HL-60 (cell line): Measurements from ENCODE around the gene TRPV5.

Experiments
- DNase-seq, 2 experiments: peaks; one replicate each; pipeline ENCODE4 v3.0.0-alpha.2; 2010 to 2020; ENCODE audit warnings: low read depth in 1 of 2, low spot score in 1 of 2
- H3K27ac ChIP-seq: fragments of 250-450 bp; sonication (Bioruptor Pico); replicated peaks from 2 replicates; pipeline ENCODE4 v1.5.1; 2020; ENCODE audit warnings: mild to moderate bottlenecking, moderate library complexity
- H3K27me3 ChIP-seq: fragments of 250-450 bp; sonication (Bioruptor Pico); 2 replicates; pipeline ENCODE4 v1.5.1; 2021; ENCODE audit warnings: mild to moderate bottlenecking, moderate library complexity; ENCODE audit not compliant: insufficient read depth, poor library complexity, severe bottlenecking
- H3K4me3 ChIP-seq: replicated peaks from 2 replicates; pipeline ENCODE4 v1.5.1; 2011; ENCODE audit warnings: mild to moderate bottlenecking, control low read depth, low read length; ENCODE audit not compliant: insufficient read depth
- CTCF ChIP-seq: IDR thresholded peaks from one replicate; pipeline ENCODE4 v1.5.1; 2011; ENCODE audit warnings: low read length, control low read depth, inconsistent platforms; ENCODE audit not compliant: insufficient read depth
- GABPA ChIP-seq: IDR thresholded peaks from 2 replicates; pipeline ENCODE4 v1.6.1; 2012; ENCODE audit warnings: low read depth
- POLR2AphosphoS5 ChIP-seq: IDR thresholded peaks from 2 replicates; pipeline ENCODE4 v1.6.1; 2012; ENCODE audit warnings: low read depth
- SPI1 ChIP-seq: IDR thresholded peaks from 2 replicates; pipeline ENCODE4 v1.6.1; 2012; ENCODE audit warnings: low read depth, mild to moderate bottlenecking, borderline replicate concordance
- TF ChIP-seq, protein P1 (sequence below): IDR thresholded peaks from 2 replicates; pipeline ENCODE4 v1.6.1; 2012; ENCODE audit warnings: low read depth; ENCODE audit not compliant: insufficient replicate concordance

Gene TRPV5

DNA sequence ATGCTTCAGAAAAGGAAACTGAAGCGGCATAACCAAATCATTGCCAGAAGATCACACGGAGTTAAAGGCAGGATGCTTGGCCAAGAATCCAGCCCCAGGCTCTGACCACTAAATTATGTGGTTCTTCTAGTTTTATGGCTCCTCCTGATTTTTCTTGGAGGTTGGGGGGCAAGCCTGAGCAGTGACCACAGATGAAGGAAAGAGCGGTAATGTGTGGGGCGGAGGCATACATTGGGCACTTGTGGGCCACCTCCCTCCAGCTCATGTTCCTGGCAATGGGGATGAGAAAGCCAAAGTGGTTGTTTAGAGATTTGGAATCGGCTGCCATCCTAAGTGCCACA lies 51.2 kb downstream of the TRPV5 start:
- Histone ChIP-seq H3K27me3 (peaks cover 7% of the 10 kb centered on the region), H3K4me3 (no peak overlapping the region), H3K27ac (no peak overlapping the region)
- TF ChIP-seq, protein P1, sequence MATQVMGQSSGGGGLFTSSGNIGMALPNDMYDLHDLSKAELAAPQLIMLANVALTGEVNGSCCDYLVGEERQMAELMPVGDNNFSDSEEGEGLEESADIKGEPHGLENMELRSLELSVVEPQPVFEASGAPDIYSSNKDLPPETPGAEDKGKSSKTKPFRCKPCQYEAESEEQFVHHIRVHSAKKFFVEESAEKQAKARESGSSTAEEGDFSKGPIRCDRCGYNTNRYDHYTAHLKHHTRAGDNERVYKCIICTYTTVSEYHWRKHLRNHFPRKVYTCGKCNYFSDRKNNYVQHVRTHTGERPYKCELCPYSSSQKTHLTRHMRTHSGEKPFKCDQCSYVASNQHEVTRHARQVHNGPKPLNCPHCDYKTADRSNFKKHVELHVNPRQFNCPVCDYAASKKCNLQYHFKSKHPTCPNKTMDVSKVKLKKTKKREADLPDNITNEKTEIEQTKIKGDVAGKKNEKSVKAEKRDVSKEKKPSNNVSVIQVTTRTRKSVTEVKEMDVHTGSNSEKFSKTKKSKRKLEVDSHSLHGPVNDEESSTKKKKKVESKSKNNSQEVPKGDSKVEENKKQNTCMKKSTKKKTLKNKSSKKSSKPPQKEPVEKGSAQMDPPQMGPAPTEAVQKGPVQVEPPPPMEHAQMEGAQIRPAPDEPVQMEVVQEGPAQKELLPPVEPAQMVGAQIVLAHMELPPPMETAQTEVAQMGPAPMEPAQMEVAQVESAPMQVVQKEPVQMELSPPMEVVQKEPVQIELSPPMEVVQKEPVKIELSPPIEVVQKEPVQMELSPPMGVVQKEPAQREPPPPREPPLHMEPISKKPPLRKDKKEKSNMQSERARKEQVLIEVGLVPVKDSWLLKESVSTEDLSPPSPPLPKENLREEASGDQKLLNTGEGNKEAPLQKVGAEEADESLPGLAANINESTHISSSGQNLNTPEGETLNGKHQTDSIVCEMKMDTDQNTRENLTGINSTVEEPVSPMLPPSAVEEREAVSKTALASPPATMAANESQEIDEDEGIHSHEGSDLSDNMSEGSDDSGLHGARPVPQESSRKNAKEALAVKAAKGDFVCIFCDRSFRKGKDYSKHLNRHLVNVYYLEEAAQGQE, result no peak
- TF ChIP-seq SPI1 (no peak), GABPA (no peak), CTCF (no peak), POLR2AphosphoS5 (no peak)
- DNase-seq, result no peak

DNA sequence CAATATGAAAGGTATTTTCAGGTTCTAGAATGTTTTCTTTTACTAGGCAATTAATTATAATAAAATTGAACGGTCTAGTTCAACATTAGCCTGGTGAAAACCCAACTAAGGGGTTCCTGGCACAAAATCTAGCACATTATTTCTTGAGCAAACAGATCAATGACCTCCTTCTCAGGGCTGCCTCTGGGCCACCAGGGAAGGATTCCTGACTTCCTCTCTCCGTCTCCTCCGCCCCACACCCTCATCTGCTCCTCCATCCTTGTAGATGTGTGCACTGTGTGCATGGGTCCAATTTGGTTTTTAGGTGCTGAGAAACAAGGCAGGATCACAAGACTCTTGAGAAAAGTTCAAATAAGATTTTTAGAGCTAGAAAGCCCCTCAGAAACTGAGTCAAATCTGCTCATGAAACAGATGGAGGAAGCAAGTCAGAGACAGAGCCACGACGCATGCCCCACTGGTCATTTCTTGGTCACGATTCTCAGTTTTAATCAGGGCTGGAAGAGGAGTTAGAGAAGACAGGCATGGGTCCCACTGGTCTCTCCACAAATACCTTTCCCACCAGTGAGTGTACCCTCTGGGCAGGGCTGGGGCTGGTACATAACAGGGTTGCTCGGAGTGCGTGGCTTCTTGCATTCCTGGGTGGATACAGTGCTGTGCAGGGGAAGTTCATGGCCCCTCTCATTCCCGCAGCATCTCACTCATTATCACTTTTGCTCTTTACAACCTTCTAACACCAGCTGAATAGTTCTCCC lies 51.8 kb downstream of the TRPV5 start:
- no peak overlapping the region for H3K27ac ChIP-seq

DNA sequence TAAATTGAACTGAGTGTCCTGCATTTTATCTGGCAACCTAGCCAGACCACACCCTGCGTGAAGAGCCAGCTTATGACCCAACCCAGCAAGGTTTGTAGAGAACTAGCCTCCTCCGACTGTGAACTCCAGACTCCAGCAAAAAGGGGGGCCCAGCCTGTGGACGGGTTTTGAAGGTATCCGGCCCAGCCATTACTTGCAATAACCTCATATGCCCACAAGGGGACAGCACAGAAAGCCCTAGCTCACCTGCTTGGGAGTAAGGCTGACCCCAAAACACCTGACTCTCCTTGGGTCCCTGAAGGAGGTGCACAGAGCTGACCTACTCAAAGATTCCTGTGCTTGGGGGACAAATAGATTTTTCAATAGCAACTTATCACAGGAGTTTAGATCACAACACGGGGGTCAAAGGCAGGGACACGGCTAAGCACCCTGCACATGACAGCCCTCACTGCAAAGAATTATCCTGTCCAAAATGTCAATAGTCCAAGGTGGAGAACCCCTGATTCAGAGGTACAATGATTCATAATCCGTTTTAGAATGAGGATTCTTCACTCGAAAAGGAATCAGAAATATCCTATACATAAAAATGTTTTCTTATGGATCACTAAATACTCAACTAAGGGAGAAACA lies 52.6 kb downstream of the TRPV5 start:
- peaks cover 7% of the 10 kb centered on the region for H3K27me3 ChIP-seq
- H3K27ac ChIP-seq, result no peak overlapping the region
- TF ChIP-seq SPI1, result no peak
- peak; percentile 86 for TF ChIP-seq CTCF
- no peak for TF ChIP-seq POLR2AphosphoS5
- TF ChIP-seq, protein P1, result no peak
- TF ChIP-seq GABPA, result no peak
- H3K4me3 ChIP-seq, result no peak overlapping the region
- peak in 1 of 2 experiments; percentile 34 for DNase-seq

More for the DNA sequence above, 51.8 kb downstream of the TRPV5 start:
- DNase-seq, result no peak
- TF ChIP-seq, protein P1, result no peak
- no peak for TF ChIP-seq GABPA
- TF ChIP-seq SPI1, result no peak
- TF ChIP-seq POLR2AphosphoS5, result no peak
- H3K4me3 ChIP-seq, result no peak overlapping the region
- H3K27me3 ChIP-seq, result peaks cover 7% of the 10 kb centered on the region
